UCSD-AML1 (cell line): ENCODE results near the gene SRPK3.

ENCODE experiments used
- DNase-seq: peaks from one replicate; lab custom pipeline; 2025; ENCODE audit not compliant: unreplicated experiment; lab: John Stamatoyannopoulos, UW

The SRPK3 gene

DNA sequence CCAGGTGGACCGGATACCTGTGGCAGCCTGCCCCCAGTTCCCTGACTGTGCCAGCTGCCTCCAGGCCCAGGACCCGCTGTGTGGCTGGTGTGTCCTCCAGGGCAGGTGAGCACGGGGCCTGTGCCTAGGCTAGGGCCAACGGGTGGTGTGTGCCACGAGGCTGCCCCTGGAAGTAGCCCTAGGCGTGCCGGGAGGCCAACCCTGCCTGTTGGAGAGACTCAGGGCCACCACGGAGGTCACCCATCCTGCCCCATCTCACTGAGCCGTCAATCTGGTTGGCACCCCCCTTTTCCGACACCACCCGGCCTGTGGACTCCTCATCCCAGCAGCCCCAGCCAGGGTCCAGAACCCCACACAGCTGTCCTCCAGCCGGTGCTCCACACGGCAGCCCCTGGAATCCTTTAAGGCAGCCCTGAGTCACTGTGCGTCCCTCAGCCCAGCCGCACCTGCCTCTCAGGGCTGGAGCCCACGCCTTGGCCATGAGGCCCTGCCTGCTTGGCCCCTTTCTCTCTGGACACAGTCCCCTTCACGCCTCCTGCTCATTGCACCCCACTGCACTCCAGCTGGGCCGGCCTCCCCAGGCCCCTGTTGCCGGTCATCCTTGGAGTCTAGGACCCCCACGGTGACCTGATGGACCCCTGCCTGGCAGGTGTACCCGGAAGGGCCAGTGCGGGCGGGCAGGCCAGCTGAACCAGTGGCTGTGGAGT lies 11.5 kb upstream of the SRPK3 start:
- DNase-seq, result no peak

DNA sequence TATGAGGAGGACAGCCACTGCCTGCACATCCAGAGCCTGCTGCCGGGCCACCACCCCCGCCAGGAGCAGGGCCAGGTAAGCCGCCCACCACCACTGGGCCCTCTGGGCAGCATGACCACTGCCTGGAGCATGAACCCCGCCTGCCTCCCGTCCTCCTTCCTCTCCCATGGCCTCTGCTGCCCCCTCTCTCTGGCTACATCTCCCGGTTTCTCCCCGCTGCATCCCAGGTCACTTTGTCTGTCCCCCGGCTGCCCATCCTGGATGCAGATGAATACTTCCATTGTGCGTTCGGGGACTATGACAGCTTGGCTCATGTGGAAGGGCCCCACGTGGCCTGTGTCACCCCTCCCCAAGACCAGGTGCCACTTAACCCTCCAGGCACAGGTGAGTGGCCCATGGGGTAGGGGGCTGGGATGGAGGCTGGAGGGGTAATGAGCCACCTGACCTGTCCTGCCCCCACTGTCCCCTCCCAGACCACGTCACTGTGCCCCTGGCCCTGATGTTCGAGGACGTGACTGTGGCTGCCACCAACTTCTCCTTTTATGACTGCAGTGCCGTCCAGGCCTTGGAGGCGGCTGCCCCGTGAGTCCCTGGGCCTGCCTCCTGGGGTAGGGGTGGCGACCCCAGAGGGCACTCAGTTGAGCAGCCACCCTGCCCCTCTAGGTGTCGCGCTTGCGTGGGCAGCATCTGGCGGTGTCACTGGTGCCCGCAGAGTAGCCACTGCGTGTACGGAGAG lies 10.8 kb upstream of the SRPK3 start:
- DNase-seq, result no peak

DNA sequence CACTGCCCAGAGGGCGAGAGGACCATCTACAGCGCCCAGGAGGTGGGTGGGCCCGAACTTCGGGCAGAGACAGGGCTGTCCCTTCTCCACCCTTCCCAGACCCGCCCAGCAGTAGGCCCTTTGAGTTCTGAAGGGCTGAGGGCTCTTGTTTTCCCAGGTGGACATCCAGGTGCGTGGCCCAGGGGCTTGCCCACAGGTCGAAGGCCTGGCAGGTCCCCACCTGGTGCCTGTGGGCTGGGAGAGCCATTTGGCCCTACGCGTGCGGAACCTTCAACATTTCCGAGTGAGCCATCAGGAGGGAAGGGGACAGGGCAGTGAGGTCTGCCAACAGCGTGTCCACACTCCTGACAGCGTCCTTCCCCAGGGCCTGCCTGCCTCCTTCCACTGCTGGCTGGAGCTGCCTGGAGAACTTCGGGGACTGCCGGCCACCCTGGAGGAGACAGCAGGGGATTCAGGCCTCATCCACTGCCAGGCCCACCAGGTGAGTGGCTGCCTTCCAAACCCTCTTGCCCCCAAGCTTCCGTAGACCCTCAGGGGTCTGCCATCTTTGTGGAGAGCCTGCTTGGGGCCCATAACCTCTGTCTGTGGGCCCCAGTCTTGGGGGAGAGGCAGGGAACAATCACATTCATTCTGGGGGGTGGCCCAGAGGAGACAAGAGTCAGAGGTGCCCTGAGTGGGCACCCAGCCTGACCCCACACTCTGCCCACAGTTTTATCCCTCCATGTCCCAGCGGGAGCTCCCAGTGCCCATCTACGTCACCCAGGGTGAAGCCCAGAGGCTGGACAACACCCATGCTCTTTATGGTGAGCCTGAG lies 10.0 kb upstream of the SRPK3 start:
- no peak for DNase-seq

DNA sequence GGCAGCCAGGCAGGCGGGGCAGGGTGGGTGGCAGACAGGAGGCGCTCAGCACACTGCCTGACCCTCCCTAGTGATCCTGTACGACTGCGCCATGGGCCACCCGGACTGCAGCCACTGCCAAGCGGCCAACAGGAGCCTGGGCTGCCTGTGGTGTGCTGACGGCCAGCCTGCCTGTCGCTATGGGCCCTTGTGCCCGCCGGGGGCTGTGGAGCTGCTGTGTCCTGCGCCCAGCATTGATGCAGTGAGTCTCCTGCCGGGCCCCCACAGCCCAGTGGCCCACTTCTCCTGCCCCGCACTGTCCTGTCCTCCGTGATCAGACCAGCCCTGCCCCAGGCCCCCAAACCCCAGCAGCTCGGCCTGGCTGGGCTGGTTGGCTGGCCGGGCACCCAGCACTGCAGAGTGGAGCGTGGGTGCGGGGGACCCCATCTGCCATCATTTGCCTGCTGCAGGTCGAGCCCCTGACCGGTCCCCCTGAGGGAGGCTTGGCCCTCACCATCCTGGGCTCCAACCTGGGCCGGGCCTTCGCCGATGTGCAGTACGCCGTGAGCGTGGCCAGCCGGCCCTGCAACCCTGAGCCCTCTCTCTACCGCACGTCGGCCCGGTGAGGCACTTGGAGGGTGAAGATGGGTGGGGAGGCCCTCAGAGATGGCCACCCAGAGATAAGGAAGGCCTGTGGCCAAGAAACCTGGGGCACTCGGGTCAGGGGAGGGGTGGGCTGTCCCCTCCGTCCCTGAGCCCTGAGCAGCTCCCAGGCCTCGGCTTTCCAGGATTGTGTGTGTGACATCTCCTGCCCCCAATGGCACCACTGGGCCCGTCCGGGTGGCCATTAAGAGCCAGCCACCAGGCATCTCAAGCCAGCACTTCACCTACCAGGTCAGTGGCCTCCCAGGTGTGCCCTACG lies 9.2 kb upstream of the SRPK3 start:
- DNase-seq, result no peak

DNA sequence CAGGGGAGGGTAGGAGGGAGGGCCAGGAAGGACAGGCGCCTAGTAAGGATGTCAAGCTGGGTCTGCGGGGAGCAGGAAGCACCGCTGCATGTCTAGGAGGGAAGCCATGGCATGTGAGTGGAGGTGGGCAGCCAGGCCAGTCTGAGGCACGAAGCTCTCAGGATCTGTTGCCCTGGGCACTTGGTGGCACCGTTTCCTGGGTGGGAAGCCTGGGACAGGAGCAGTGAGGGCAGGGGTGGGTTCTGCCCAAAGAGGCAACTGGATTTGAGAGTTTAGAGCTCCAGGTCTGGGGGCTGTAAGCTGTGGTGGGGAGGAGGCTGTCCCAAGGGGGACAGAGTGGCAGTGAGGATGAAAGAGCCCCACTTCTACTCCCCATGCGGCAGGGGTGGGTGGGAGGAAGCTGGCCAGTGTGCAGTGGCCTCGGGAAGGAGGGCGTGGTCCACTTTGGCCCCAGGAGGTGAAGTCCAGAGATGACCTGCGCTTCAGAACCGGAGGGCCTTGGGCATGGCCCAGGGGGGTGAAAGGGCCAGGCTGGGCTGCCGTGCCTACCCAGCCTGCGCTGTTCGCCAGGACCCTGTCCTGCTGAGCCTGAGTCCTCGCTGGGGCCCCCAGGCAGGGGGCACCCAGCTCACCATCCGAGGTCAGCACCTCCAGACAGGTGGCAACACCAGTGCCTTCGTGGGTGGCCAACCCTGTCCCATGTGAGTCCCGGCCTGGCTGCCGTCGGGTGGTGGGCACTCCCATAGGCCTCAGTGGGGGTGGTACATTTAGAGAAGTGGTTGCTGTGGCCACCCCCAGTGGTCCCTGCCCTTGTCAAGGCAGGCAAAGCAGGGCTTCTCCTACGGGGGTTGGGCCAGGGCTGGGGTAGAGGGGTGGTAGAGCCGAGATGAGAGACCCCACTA lies 8.3 kb upstream of the SRPK3 start:
- no peak for DNase-seq

DNA sequence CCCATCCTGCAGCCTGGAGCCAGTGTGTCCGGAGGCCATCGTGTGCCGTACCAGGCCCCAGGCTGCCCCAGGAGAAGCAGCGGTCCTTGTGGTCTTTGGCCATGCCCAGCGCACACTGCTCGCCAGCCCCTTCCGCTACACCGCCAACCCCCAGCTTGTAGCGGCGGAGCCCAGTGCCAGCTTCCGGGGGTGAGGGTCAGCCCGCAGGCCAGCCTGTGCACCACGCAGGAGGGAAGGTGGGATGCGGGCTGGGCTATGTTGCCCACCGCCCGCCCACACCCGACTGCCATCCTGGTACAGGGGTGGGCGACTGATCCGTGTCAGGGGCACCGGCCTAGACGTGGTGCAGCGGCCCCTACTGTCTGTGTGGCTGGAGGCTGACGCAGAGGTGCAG lies 7.6 kb upstream of the SRPK3 start:
- no peak for DNase-seq

DNA sequence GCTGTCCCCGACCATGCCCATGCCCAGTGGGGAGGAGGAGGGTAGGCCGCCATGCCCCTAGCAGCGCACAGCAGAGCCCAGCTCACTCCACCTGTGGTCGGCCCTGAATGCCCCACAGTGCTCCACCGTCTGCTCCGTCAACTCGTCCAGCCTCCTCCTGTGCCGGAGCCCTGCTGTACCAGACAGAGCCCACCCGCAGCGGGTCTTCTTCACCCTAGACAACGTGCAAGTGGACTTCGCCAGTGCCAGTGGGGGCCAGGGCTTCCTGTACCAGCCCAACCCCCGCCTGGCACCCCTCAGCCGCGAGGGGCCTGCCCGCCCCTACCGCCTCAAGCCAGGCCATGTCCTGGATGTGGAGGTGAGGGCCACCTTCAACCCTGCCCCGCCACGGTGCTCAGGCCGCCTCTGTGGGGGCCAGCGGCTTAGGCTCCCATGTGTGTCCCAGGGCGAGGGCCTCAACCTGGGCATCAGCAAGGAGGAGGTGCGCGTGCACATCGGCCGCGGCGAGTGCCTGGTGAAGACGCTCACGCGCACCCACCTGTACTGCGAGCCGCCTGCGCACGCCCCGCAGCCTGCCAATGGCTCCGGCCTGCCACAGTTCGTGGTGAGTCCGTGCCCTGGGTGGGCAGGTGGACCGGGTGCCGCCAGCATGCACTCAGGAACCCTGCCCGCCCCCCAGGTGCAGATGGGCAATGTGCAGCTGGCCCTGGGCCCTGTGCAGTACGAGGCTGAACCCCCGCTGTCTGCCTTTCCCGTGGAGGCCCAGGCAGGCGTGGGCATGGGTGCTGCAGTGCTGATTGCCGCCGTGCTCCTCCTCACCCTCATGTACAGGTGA lies 6.9 kb upstream of the SRPK3 start:
- DNase-seq, result no peak

DNA sequence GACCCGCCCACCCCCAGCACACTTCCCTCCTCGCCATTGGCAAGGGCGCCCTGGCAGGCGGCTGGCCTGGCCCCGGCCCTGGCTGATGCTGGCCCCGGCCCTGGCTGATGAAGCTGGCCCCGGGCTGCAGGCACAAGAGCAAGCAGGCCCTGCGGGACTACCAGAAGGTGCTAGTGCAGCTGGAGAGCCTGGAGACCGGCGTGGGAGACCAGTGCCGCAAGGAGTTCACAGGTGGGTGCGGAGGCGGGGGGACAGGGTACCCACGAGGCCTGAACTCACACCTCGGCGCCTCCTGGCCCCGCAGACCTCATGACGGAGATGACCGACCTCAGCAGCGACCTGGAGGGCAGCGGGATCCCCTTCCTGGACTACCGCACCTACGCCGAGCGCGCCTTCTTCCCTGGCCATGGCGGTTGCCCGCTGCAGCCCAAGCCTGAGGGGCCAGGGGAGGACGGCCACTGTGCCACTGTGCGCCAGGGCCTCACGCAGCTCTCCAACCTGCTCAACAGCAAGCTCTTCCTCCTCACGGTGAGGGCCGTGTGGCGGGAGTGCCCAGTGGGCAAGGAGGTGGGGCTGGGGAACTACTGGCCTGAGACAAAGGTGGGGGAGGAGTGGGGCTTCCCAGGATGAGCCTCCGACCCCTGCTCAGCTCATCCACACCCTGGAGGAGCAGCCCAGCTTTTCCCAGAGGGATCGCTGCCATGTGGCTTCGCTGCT lies 6.1 kb upstream of the SRPK3 start:
- DNase-seq, result no peak

DNA sequence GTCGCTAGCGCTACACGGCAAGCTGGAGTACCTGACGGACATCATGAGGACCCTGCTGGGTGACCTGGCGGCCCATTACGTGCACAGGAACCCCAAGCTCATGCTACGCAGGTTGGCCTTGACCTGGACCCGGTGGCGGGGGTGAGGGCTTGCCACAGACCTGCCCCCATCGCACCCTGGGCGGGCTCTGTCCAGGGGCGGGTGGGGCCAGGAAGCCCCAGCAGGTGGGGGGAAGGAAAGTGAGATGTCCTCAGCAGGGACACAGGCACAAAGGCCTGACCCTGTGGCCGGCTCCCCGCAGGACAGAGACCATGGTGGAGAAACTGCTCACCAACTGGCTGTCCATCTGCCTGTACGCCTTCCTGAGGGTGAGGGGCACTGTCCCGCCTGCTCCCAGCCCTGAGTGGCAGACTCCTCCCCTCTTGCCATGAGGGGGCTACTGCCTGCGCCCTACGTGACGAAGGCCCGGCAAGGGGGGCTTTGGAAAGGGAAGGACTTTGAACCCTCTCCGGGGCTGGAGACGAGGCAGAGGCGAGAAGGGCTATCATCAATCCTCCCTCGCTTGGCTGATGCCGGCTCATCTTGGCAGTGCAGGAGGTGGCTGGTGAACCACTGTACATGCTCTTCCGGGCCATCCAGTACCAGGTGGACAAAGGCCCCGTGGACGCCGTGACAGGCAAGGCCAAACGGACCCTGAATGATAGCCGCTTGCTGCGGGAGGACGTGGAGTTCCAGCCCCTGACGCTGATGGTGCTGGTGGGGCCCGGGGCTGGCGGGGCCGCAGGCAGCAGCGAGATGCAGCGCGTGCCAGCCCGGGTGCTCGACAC lies 5.3 kb upstream of the SRPK3 start:
- no peak for DNase-seq

DNA sequence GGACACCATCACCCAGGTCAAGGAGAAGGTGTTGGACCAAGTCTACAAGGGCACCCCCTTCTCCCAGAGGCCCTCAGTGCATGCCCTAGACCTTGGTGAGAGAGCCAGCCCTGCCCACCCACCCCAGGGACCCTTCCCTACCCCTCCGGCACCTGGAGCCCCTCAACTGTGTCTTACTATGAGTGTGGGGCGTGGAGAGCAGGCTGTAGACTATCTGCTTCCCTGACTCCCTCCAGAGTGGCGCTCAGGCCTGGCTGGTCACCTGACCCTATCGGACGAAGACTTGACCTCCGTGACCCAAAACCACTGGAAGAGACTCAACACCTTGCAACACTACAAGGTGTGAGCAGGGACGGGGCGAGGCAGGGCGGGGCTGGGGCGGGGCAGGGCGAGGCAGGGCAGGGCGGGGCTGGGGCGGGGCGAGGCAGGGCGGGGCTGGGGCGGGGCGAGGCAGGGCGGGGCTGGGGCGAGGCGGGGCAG lies 4.7 kb upstream of the SRPK3 start:
- no peak for DNase-seq

DNA sequence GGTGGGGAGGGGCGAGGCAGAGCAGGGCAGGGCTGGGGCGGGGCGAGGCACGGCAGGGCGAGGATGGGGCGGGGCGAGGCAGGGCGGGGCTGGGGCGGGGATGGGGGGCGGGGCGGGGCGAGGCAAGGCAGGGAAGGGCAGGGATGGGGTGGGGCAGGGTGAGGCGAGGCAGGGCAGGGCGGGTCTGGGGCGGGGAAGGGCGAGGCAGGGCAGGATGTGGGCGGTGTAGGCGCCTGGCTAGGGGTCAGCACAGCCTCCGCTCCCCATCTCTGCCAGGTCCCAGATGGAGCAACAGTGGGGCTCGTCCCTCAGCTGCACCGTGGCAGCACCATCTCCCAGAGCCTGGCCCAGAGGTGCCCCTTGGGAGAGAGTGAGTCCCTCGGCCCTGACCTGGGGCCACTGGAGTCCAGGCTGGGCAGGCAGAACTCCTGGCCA lies 4.2 kb upstream of the SRPK3 start:
- no peak for DNase-seq

DNA sequence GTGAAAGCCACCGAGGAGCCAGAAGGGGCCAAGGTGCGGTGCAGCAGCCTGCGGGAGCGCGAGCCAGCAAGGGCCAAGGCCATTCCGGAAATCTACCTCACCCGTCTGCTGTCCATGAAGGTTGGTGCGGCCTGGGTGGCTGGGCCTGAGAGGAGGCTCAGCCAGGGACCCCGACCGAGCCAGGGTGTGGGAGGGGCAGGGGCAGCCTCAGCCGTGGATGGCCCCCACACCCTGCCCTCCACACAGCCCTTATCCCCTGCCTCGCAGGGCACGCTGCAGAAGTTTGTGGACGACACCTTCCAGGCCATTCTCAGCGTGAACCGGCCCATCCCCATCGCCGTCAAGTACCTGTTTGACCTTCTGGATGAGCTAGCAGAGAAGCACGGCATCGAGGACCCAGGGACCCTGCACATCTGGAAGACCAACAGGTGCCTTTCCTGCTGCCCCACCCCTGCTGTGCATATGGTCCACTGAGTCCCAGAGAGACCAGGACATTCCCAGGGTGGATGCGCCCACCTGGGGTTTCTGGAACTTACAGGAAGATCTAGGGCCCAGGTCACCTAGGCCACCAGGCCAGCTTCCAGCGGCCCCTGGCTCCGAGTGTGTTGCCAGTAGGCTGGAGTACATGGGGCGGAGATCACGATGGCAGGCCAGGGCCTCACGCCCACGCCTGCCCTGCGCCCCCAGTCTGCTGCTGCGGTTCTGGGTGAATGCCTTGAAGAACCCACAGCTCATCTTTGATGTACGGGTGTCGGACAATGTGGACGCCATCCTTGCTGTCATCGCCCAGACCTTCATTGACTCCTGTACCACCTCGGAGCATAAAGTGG lies 3.4 kb upstream of the SRPK3 start:
- no peak for DNase-seq

DNA sequence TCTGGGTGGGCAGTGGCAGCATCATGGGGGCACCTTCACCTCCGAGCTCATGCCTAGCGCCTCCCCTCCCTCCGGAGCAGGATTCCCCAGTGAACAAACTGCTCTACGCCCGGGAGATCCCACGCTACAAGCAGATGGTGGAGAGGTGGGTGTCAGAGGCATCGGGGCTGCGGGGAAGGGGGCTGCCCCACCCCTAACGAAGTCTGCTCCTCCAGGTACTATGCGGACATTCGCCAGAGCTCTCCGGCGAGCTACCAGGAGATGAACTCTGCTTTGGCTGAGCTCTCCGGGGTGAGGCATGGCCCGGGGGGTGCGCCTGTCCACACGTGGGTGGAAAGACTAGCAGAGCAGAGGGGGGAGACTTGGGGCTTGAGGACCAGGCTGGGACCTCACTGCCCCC lies 2.7 kb upstream of the SRPK3 start:
- DNase-seq, result no peak

DNA sequence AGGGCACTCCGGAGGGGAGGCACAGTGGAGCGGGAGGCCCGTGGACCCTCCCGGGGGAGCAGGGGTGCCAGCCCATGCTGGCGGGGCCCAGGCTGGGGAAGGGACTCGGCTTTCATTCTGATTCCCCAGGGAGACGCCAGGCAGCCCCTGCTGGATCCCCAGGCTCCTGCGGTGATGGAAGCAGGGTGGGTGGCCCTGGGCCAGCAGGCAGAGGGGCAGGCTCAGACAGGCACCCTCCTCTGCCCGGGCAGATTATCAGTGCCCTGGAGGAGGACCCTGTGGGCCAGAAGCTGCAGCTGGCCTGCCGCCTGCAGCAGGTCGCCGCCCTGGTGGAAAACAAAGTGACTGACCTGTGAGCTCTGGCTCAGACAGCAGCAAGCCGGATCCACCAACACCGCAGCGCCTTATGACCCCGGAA lies 2.1 kb upstream of the SRPK3 start:
- DNase-seq, result peak; percentile 42

DNA sequence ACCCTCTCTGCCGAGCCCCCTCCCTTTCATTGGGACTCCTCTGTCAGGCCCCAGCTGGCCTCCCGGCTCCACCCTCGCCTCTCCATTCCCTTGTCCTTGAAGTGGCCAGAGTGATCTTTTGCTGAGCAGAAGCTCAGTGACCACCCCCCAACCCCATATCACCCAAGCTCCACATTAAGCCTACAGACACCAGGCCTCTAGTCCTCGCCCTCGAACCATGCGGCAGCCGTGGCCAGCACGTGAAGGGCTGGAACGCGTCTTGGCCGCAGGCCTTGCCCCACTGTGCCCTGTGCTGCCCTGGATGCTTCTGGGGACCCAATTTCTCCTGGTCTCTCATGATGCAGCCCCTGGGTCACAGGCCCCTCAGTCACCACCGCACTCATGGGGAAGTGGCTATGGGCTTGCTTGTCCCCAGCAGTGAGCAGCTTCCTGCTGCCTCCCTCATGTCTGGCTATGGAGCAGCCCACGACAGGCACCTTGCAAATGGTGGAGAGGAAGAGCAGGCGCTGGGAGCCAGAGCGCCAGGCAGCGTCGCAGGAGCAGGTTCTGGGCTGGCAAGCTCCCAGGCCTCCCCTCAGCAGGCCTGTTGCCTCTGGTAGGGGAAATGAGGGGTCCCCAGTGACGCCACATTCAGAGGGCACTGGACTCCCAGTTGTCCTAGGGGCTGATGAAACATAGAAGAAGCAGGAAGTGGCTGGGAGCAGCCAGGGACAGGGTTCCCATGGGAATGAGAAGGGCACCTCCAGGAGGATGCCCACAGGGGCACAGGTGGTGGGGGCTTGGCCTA lies 757 bp upstream of the SRPK3 start:
- no peak for DNase-seq
